Activated T-helper 1 cell treated with anti-CD3 and anti-CD28 coated beads, Interleukin-2, amount 50 U/mL, for 16 hours (primary cell): ENCODE results near the gene UGT2A3.
"Not testable (repeated sequence)": the region's sequence is repeated elsewhere in the genome, so short reads cannot be mapped to it uniquely, and the experiment has no call there.

Source experiments
- DNase-seq, 2 donors: peaks; one replicate each; pipeline ENCODE4 v3.0.0-alpha.2; 2020; ENCODE audit warnings: low read depth in 1 of 2, low spot score in 1 of 2

UGT2A3 gene

DNA sequence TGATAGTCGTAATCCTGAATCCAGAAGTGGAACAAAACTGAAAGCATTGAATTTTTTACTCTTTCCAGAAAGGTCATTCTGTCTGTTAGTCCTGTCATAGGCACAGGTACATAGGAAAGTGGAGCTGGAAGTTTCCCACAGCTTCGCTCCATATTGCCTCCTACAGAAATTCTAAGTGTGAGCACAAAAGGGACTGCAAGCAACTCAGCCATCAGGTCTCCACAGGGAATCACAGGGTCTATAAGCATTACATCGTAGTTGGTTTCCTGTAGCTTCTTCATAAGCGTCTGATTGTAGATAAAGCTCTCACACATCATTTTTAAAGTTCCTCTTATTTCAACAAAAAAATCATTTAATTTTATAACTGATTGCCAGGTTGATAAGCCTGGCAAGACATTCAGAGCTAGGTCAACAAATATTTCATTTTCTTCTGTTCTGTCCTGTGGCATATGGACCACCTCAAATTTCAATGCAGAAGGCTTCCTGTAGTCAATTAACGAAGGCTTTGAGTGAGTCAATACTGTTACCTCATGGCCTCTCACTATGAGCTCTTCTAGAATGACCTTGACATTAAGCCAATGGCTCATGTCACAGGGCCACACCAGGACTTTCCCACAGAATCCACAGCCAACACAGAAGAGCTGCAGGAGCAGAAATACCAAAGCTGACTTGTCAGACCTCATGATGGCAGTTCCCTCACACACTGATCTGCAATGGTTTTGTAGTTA, at the start of gene UGT2A3:
TSS of gene UGT2A3 (minus strand) at position 727 of the 728 bp plus-strand sequence. CDS start at position 683, 44 bp downstream.
- no peak for DNase-seq

DNA sequence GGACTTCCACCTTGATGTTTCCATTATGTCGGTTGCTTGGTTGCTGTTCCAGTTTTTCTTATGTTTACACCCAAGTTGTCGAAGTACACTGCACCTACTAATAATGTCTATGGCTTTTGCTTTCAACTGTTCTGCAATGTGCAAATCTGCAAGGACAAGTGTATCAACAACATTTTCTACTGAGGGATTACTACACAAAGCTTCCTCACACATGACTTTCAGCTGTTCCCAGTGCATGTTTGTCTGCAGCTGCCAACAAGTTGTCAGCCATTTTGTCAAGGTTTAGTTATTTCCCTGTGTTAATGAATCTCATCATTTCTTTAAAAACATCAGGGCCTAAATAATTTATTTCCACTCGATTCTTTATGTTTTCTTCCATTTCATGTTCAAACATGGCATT, 45.4 kb upstream of the UGT2A3 start:
- no peak for DNase-seq

DNA sequence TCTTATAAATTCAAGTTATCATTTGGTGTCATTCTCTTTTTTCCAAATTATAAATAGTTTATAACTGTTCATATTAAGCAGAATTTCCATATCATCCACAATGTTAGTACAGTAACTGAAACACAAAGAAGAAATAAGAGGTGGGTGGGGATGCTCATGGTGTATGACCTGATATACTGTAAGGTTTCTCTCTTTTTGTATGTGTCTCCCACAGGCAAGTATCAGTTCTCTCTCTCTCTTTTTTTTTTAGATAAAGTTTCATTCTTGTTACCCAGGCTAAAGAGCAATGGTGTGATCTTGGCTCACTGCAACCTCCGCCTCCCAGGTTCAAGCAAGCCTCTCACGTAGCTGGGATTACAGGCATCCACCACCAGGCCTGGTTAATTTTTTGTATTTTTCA, 43.7 kb upstream of the UGT2A3 start:
- no peak for DNase-seq

DNA sequence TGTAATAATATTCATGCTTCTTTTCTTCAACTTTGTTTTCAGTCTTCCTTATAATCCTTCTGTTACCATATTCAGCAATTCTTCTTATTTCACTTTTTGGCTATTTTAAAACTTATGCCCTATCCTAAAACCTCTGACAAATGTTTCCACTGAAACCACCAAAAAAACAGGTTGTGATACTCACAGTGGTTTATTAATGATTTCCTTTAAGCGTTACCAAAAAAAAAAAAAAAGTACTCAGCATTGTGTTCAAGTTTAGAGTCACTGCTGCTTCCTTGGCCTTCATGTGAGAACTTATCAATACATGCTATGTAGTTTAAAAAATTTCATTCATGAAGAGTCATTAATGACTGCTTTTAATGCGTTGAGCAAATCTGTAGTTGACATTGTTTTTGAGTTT, 35.4 kb upstream of the UGT2A3 start:
- no peak for DNase-seq

DNA sequence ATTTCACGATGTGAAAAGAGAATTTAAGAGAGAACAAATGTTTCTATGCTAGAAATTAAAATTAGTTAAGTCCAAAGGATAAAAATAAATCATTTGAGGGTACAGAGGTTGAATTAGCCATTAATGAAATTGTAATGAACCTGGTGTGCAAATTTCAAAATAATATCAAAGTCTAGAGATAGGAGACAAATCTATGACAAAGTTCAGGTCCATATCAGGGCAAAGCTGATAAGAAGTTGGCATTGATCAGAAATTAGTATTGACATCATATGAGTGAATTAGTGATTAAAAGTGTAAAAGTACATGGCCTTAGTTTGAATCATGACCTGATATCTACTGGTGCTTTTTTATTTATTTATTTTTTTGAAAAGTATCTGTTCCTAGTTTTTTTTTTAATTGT, 33.8 kb upstream of the UGT2A3 start:
- no peak for DNase-seq

DNA sequence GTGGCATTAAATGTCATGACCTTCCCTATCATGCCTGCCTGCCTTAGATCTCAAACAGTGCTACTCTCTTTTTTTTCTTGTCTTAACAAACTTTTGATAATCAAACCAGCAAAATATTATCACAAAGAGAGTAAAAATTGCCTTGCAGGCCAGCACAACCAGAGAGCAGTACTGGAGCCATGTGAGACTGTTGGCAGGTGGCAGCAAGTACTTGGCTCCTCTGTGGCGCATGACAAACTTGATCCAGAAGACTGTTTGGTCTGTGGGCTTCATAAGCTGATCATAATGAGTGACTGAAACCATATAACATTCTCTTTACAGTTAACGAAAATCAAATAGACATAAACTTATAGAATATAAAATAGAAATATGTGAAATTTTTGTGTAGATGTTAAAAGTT, 33.3 kb upstream of the UGT2A3 start:
- DNase-seq = no peak

DNA sequence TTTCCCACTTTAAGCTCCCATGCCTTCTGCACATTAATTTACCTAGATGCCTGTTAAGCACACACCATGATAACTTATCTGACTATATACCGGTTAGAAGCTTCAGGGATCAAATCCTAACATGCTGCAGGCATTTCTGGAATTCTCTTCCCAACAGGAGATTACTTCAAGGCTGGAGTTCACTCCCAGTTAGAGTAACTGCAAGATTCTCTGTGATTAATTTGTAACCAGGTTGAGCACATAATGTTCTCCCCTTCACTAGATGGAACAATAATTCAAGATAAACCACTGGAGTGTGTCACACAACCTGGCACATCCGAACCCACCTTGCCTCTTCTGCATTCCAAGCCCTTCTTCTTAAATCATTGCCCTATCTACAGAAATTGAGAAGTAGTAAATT, 11.8 kb upstream of the UGT2A3 start:
- no peak for DNase-seq

DNA sequence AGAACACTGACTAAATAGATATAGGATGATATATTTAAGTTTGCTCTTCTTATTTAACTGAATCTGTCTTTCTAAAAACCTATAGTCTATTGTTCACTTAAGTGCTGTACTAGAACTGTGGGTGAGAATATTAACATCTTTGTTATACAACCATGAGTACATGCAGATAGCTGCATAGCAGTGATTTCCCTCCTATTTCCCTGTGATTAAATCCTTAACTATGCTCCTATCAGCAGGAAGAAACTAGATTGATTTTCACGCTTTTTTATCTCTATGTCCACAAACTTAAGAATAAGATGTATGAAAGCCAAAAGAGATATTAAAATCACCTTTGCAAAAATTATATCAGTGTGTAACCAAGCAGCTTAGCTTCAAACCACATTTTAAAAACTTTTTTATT, 11.3 kb upstream of the UGT2A3 start:
- DNase-seq = no peak

DNA sequence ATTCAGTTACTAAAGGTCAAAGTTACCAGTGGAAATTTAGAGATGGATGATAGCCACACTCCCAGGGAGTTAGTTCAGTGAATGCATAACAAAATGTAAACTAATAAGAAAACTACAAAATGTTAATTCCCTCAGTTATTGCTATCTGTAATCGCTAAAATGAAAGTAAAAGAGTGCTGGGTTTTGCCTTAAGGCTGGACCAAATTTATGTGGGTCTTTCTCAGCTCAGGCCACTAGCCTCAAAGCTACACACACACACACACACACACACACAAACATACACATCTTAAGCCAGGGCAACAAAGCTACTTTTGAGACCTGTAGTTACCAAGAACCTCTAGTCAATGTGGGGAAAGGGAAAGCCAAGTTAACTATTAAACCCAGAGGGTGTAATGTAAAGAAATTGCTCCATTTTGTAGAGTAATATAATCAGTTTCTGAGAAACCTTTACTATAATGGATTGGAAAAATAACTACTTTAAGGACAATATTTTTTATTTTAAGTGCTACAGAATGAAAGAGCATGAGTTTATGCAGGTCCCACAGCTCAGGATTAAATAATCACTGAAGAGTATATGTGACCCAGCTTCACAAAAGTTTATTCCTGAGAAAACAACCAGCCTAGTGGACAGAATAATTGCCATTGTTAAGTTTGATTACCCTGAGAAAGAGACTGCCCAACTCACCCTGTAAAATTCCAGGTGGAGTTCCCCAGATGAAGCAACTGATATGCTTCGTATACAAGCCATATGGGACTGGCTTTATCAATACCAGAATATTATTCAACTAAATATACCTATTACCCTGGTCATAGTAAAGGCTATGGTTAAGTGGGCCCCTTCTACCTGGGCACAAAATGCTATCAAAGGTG, 8.9 kb upstream of the UGT2A3 start:
- no peak for DNase-seq

DNA sequence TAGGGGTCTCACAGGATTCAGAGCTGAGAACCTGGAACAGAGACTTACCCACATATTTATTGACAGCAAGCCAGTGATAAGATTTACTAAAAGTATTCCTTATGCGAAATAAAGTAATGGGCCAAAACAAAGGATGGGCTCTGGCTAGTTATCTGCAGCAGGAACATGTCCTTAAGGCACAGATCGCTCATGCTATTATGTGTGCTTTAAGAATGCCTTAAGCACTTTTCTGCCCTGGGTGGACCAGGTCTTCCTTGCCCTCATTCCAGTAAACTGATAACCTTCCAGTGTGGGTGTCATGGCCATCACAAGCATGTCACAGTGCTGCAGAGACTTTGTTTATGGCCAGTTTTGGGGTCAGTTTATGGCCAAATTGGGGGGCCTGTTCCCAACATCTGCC, 7.5 kb upstream of the UGT2A3 start:
- not testable (repeated sequence) for DNase-seq

DNA sequence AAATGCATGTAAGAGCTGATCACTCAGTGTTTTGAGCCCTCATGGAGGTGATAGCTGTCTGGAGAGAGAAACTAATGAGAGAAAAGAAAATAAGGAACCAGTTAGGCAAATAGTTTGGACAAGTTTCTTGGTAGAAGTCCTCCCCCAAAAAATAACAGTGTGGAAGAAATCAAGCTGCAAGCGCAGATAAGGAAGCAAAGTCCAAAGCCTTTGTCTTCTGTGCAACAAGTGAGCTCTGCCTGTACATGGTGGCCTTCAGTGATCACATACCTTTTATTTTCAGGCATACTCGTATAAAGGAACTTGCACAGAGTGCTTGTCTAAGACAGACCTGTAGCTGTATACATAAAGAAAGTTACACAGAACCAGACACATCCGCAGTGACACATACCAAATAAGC, 2.5 kb upstream of the UGT2A3 start:
- no peak for DNase-seq

DNA sequence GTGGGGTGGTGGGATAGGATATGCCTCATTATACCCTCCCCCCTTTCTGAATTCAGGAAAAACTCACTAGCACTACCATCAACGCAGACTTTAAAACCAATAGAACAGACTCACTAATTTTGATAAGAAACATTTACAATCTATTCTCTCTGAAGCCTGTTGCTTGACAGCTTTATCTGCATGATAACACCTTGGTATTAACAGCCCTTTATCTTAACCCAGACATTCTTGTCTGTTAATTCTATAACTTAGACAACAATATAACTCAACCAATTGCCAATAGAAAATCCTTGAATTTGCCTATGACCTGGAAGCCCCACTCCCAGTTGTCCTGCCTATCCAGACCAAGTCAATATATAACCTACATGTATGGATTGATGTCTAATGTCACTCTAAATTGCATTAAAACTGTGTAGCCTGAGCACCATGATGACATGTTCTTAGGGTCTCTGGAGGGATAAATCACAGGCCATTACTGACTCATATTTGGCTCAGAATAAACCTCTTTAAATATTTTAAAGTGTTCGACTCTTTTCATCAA, 1.5 kb upstream of the UGT2A3 start:
- no peak for DNase-seq

DNA sequence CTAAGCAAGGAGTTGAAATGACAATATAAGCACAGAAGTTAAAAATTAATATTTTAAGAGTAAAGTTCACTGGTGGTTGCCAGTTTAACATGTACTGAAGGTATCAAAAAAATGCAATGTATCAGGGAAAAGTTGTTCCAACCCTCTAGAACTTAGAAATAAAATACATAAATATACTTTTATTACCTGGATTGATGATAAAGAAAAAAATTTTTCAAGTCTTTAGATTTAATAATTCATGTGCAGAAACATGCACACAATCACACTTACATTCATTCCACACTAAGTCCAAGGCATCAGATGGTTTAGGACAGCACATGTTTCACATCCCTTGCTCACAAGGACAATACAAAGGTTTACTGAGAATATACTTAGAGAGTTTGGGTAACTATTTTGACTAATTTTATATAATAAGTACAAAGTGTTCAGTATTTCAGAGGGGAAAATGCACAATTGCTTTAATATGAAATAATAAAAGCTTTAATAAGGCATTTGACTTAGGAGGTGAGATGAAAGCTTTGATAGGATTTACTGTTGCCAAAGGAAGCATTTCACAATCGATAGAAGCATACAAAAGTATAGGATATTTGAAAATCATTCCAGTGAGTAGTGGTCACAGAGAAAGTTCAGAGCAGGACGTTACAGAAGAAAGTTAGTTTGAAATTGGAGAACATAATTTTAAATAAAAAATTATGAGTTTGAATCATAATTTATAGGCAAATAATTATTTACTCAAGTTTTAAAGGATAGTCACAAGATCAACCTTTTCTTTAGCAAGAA, 392 bp upstream of the UGT2A3 start:
- DNase-seq = no peak

DNA sequence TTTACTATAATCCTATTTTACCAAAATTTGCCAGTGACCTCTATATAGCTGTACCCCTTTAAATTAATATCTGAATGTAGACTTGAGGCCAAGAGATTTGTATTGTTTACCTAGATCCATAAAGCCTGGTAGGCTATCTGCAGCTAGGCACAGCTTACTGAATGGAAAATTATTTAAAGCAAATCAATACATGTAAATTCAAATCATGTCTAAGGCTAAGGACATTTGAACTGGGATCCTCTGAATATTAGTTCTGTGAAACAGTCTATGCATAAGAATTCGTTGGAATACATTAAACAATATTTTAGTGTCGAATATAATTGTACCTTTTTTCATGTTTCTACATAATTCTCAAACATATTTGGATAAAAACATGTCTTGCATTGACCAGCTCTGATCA, 1.6 kb downstream of the UGT2A3 start:
- DNase-seq = no peak

DNA sequence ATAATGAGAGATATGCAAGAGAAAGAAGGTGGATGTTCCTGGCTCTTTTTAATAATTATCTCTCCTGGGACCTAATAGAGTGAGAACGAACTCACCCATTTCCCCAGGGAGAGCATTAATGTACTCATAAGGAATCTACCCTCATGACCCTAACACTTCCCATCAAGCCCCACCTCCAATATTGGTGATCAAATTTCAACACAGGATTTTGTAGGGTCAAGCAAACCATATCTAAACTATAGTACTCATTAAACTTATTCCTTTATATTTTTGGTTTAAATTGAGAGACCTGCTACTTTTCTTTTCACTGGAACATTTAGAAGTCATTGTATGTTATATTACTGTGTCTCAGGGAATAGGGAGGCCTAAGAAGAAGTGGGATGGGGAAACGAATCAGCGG, 2.6 kb downstream of the UGT2A3 start:
- no peak for DNase-seq

DNA sequence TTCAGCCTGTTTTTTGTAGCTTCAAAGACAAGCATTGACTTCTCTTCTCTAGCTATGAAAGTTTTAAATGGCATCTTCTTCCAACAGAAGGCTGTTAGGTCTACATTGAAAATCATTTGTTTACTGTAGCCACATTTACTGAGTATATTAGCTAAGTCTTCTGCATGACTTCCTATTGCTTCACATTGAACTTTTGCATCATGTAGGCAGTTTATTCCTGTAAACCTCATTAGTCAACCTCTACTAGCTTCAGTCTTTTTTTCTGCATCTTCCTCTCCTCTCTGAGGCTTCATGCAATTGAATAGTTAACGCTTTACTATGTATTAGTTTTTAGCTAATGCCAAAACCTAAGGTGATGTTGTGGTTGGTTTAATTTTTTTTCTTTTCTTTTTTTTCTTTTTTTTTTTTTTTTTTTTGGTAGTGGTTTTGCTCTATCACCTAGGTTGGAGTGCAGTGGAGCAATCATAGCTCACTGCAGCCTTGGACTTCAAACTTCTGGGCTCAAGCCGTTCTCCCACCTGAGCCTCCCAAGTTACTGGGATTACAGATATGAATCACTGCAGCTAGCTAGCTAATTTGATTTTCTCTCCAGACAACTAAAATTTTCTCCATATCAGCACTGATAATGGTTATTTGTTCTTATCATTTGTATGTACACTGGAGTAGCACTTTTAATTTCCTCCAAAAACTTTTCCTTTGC, 3.4 kb downstream of the UGT2A3 start:
- no peak for DNase-seq

DNA sequence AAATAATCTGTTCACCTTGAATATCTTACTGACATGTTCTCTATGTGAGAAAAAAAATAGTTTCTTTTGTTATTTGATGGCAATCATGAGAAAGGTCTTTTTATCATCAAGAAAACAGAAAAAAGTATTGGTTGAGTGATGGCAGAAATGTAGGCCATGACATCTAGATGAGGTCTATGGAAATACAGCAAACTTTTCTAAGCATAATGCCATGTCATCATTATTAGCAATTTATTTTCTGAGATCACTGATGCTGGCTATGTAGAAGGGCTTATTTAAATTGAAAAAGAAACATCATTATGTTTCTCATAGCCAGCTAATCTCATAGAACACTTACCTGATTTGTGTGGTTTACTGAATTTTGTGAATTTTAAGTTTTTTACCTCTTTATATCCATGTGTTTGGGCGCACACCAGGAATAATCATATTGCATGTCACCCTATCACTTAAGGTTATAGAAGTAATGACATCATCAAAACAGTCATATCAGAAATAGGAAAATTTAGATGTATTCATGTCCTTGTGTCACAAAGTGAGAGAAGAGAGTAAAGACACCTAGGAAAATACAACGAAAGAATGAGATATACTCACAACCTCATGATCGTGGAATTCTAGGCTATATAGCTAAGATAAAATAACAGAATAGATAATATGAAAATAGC, 22.4 kb downstream of the UGT2A3 start:
- DNase-seq = no peak

DNA sequence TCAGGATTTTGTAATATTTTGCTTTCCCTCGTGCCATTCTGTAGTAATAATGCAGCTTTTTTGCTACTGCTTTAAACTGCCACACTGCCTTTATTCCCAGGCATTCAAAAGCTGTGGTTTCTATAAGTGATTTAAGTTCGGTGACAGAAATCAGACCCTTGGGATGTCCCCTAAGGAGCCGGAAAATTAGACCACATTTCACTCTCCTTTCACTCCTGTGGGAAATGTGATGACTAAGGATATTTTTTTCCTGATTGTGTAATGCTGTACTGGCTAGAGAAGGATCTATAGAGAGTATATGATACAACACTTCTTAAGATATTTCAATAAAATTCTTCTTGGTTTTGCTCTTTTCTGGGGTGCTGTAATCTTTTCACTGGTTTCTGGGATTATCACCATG, 24.4 kb downstream of the UGT2A3 start:
- DNase-seq = no peak

DNA sequence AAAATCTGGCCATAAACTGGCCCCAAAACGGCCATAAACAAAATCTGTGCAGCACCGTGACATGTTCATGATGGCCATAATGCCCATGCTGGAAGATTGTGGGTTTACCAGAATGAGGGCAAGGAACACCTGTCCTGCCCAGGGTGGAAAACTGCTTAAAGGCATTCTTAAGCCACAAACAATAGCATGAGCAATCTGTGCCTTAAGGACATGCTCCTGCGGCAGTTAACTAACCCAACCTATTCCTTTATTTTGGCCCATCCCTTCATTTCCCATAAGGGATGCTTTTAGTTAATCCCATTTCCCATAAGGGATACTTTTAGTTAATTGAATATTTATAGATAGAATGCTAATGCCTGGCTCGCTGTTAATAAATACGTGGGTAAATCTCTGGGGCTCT, 29.4 kb downstream of the UGT2A3 start:
- not testable (repeated sequence) for DNase-seq

DNA sequence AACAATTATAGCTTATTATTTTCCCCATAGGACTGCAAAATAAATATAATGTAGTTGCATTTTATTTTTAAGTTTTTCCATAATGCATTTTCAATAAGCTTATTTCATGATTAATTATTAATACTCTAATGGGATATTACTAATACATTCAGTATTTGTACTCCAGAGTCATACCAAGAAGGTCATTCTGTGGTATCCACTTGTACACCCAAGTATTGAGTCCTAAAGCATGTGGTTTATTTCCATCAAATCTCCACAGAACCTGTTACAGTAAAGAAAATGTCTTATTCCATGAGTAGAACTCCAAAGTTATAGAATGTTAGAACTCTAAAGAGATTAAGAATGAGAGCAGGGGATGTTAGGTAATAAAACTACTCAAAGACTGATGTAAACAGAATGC, 30.6 kb downstream of the UGT2A3 start:
- no peak for DNase-seq
